ENCODE results near the gene KAZN.

KAZN gene

GRCh38 chr1:14899686-14900085 is 301.2 kb downstream of the KAZN start:
- TF ChIP-seq CTCF (conservative IDR thresholded peaks at IDR 0.05; ENCODE audit: low read length): no peak
- DNase-seq (ENCODE audit: low read depth): no peak
- no peak overlapping the region for H3K4me3 ChIP-seq (ENCODE audit: low read length)

GRCh38 chr1:14901371-14901954 is 303.0 kb downstream of the KAZN start:
- no peak for TF ChIP-seq CTCF (conservative IDR thresholded peaks at IDR 0.05; ENCODE audit: low read length)
- H3K4me3 ChIP-seq (ENCODE audit: low read length): no peak overlapping the region
- DNase-seq (ENCODE audit: low read depth): no peak

- H3K4me3 ChIP-seq (ENCODE audit: low read length): no peak overlapping the region
- no peak for TF ChIP-seq CTCF (conservative IDR thresholded peaks at IDR 0.05; ENCODE audit: low read length)
- DNase-seq (ENCODE audit: low read depth): no peak
Measured at GRCh38 chr1:14903922-14904321, 305.4 kb downstream of the KAZN start.

- no peak overlapping the region for H3K4me3 ChIP-seq (ENCODE audit: low read length)
- no peak for DNase-seq (ENCODE audit: low read depth)
- no peak for TF ChIP-seq CTCF (conservative IDR thresholded peaks at IDR 0.05; ENCODE audit: low read length)
Measured at GRCh38 chr1:14906665-14907064, 308.2 kb downstream of the KAZN start.

GRCh38 chr1:14907416-14907815 is 308.9 kb downstream of the KAZN start:
- no peak for DNase-seq (ENCODE audit: low read depth)
- TF ChIP-seq CTCF (conservative IDR thresholded peaks at IDR 0.05; ENCODE audit: low read length): no peak
- H3K4me3 ChIP-seq (ENCODE audit: low read length): no peak overlapping the region

- H3K4me3 ChIP-seq (ENCODE audit: low read length): no peak overlapping the region
- no peak for DNase-seq (ENCODE audit: low read depth)
- TF ChIP-seq CTCF (conservative IDR thresholded peaks at IDR 0.05; ENCODE audit: low read length): no peak
Measured at GRCh38 chr1:14909273-14909672, 310.8 kb downstream of the KAZN start.

- DNase-seq (ENCODE audit: low read depth): no peak
- no peak for TF ChIP-seq CTCF (conservative IDR thresholded peaks at IDR 0.05; ENCODE audit: low read length)
- H3K4me3 ChIP-seq (ENCODE audit: low read length): no peak overlapping the region
Measured at GRCh38 chr1:14909920-14910460, 311.5 kb downstream of the KAZN start.
